Measurements from ENCODE around the gene CEP70. TPM values are rescaled to one million over a fixed set of nuclear protein-coding genes. Genes with fewer than 3 reads are reported as not detected.
A peak's percentile ranks its signal among the peaks of the same experiment; 100 is the strongest.

CEP70 gene
- total RNA-seq, 4 donors from 2014 or later, result 68.3 to 100 (median 71.9) TPM

- H3K4me1 ChIP-seq, result no peaks in the 10 kb centered on the region
- TF ChIP-seq, protein P1, sequence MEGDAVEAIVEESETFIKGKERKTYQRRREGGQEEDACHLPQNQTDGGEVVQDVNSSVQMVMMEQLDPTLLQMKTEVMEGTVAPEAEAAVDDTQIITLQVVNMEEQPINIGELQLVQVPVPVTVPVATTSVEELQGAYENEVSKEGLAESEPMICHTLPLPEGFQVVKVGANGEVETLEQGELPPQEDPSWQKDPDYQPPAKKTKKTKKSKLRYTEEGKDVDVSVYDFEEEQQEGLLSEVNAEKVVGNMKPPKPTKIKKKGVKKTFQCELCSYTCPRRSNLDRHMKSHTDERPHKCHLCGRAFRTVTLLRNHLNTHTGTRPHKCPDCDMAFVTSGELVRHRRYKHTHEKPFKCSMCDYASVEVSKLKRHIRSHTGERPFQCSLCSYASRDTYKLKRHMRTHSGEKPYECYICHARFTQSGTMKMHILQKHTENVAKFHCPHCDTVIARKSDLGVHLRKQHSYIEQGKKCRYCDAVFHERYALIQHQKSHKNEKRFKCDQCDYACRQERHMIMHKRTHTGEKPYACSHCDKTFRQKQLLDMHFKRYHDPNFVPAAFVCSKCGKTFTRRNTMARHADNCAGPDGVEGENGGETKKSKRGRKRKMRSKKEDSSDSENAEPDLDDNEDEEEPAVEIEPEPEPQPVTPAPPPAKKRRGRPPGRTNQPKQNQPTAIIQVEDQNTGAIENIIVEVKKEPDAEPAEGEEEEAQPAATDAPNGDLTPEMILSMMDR (IDR thresholded peaks at IDR 0.05), result no peak
- no peak for TF ChIP-seq POLR2A (IDR thresholded peaks at IDR 0.05)
- no peak overlapping the region for H3K27ac ChIP-seq
- H3K36me3 ChIP-seq, result no peaks in the 10 kb centered on the region
- WGBS, 2 donors, result 87 to 92% methylated on average over 6 of the region's 6 CpGs
- H3K27me3 ChIP-seq, result no peaks in the 10 kb centered on the region
- no peaks in the 10 kb centered on the region for H3K9me3 ChIP-seq
- H3K4me3 ChIP-seq (replicated peaks in 1 of 3), result no peak overlapping the region
- DNase-seq, result no peak
- intact Hi-C loops (cut with DNase I), result no loop called here
Measured at GRCh38 chr3:138629526-138629925, 35.5 kb upstream of the CEP70 start.

DNA sequence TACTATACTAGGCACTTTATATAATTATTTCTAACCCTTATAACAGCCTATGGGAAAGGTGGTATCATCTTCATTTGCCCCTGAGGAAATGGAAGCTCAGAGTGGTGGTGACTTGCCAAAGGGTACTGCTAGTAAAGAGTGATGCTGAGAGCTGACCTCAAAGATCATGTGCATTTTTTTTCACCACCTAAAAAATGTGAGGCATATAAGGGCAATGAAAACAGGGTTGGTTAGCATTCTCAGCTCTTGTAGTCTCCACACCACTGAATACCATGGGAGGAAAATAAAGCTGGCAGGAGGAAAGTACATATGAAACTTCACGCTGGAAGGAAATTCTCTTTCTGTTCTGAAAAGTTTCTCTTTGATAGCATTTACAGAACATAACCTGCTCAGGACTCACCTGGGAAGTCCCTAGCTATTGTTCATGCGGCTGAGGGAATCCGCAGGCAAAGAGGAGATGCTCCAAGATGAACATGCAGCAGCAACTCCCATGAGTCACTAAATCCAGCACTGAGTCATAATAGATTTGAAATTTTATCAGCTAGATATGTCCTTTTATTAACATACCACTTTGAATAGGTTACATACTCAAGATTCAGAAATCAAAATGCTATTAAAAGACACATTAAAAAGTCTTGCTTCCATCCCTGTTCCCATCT, 31.8 kb upstream of the CEP70 start:
- TF ChIP-seq POLR2A (IDR thresholded peaks at IDR 0.05), result no peak
- TF ChIP-seq, protein P1 (IDR thresholded peaks at IDR 0.05), result no peak
- no peaks in the 10 kb centered on the region for H3K4me1 ChIP-seq
- no peak overlapping the region for H3K4me3 ChIP-seq (replicated peaks in 1 of 3)
- no peak for DNase-seq
- intact Hi-C loops (cut with DNase I), result no loop called here
- H3K27ac ChIP-seq, result no peak overlapping the region
- H3K27me3 ChIP-seq, result no peaks in the 10 kb centered on the region
- H3K36me3 ChIP-seq, result no peaks in the 10 kb centered on the region
- 91 to 96% methylated on average over 3 of the region's 3 CpGs for WGBS, 2 donors
- H3K9me3 ChIP-seq, result no peaks in the 10 kb centered on the region

GRCh38 chr3:138624518-138624917, 30.5 kb upstream of the CEP70 start:
- DNase-seq, result no peak
- Histone ChIP-seq H3K27me3 (no peaks in the 10 kb centered on the region), H3K27ac (no peak overlapping the region), H3K9me3 (no peaks in the 10 kb centered on the region), H3K4me1 (no peaks in the 10 kb centered on the region), H3K4me3 (replicated peaks in 1 of 3) (no peak overlapping the region), H3K36me3 (no peaks in the 10 kb centered on the region)
- intact Hi-C loops (cut with DNase I), result no loop called here
- no peak for TF ChIP-seq POLR2A (IDR thresholded peaks at IDR 0.05)
- TF ChIP-seq, protein P1 (IDR thresholded peaks at IDR 0.05), result no peak

- TF ChIP-seq, protein P1 (IDR thresholded peaks at IDR 0.05), result no peak
- no peak for TF ChIP-seq POLR2A (IDR thresholded peaks at IDR 0.05)
- Histone ChIP-seq H3K4me1 (peaks cover 7 to 10% of the 10 kb centered on the region in 2 donors), H3K27ac (no peak overlapping the region), H3K4me3 (replicated peaks in 1 of 3) (no peak overlapping the region), H3K9me3 (no peaks in the 10 kb centered on the region), H3K36me3 (no peaks in the 10 kb centered on the region), H3K27me3 (no peaks in the 10 kb centered on the region)
- no peak for DNase-seq
- intact Hi-C loops (cut with DNase I), result no loop called here
- 89 to 93% methylated on average over 4 of the region's 4 CpGs for WGBS, 2 donors
Measured at GRCh38 chr3:138620431-138620830, 26.4 kb upstream of the CEP70 start.

DNA sequence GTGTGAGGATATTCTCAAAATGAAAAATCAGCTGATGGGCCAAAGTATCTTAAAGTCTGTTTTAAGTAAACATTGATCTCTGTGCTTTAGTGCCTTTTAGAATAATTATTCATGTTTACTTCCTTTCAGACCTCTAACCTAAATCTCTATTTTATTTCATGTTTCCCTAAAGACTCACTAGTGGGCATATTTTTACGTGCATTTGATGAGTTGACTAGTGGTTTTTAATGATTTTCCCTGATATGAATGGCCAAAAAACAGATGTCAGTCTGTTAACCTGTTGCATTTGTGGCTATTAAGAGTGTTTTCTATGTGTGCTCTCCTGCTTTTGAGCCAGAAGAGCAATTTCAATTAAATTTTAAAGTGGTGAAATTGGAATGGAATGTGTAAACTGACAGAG, 21.4 kb upstream of the CEP70 start:
- no peak overlapping the region for H3K4me3 ChIP-seq (replicated peaks in 1 of 3)
- TF ChIP-seq, protein P1 (IDR thresholded peaks at IDR 0.05), result no peak
- no peak for TF ChIP-seq POLR2A (IDR thresholded peaks at IDR 0.05)
- H3K9me3 ChIP-seq, result no peaks in the 10 kb centered on the region
- no peaks in the 10 kb centered on the region for H3K27me3 ChIP-seq
- H3K27ac ChIP-seq, result peak overlapping the region in 2 of 3 donors; percentile 22 to 29
- H3K36me3 ChIP-seq, result no peaks in the 10 kb centered on the region
- intact Hi-C loops (cut with DNase I), result no loop called here
- WGBS, 2 donors, result 89 to 92% methylated on average over 1 of the region's 1 CpG
- H3K4me1 ChIP-seq, result peaks cover 7 to 13% of the 10 kb centered on the region in 2 donors
- DNase-seq, result no peak

Measured in thyroid gland (tissue), 4 donors.